ENCODE results near the gene MED13. TPM values are rescaled to one million over a fixed set of nuclear protein-coding genes. Genes with fewer than 3 reads are reported as not detected.

Gene MED13
- polyA plus RNA-seq, 3 donors = 2.1 to 32.0 (median 5.0) TPM

GRCh38 chr17:61966191-61966590, 98.9 kb downstream of the MED13 start:
- H3K36me3 Mint-ChIP-seq = peaks cover 49 to 76% of the 10 kb centered on the region in 2 donors
- Histone ChIP-seq H3K4me2 (replicated peaks; ENCODE audit: extremely low read depth, low read length, poor library complexity, severe bottlenecking) (no peak overlapping the region), H3K27ac (ENCODE audit: low read depth in 1 of 2, low read length in 2 of 2) (no peak overlapping the region), H3K9ac (ENCODE audit: insufficient read depth, low read length, poor library complexity, severe bottlenecking) (no peak overlapping the region), H3K9me3 (replicated peaks in 1 of 2; ENCODE audit: control insufficient read depth in 1 of 2, insufficient read depth in 1 of 2, low read length in 2 of 2) (no peaks in the 10 kb centered on the region), H3K36me3 (replicated peaks in 1 of 2; ENCODE audit: control insufficient read depth in 1 of 2, insufficient read depth in 2 of 2, low read length in 2 of 2) (peaks cover 73 to 76% of the 10 kb centered on the region in 2 donors), H2AFZ (ENCODE audit: insufficient read depth, low read depth, low read length, poor library complexity, severe bottlenecking) (no peak overlapping the region), H4K20me1 (ENCODE audit: insufficient read depth, low read length) (peaks cover 23% of the 10 kb centered on the region), H3K79me2 (ENCODE audit: insufficient read depth, low read length) (peaks cover 3% of the 10 kb centered on the region), H3K4me3 (replicated peaks in 1 of 3; ENCODE audit: low read depth in 2 of 3, low read length in 3 of 3) (no peak overlapping the region), H3K4me1 (ENCODE audit: control insufficient read depth in 1 of 2, insufficient read depth in 2 of 2, low read length in 2 of 2) (peaks cover 13 to 15% of the 10 kb centered on the region in 2 donors), H3K27me3 (ENCODE audit: control insufficient read depth in 2 of 2, insufficient read depth in 2 of 2, low read length in 2 of 2) (no peaks in the 10 kb centered on the region)
- no peak overlapping the region for H3K4me3 Mint-ChIP-seq
- WGBS (ENCODE audit: insufficient coverage) = no CpG with 5 or more reads among the region's 1 CpG
- no peak for TF ChIP-seq CTCF (IDR thresholded peaks at IDR 0.05)
- H3K9me3 Mint-ChIP-seq = no peaks in the 10 kb centered on the region
- intact Hi-C loops (cut with micrococcal nuclease) = no loop called here
- peaks cover 10% of the 10 kb centered on the region for H3K4me1 Mint-ChIP-seq
- no peak overlapping the region for H3K27ac Mint-ChIP-seq
- no peak for DNase-seq
- H3K27me3 Mint-ChIP-seq (ENCODE audit: low read depth in 3 of 3) = no peaks in the 10 kb centered on the region

- Histone ChIP-seq H3K9me3 (replicated peaks in 1 of 2; ENCODE audit: control insufficient read depth in 1 of 2, insufficient read depth in 1 of 2, low read length in 2 of 2) (no peaks in the 10 kb centered on the region), H3K9ac (ENCODE audit: insufficient read depth, low read length, poor library complexity, severe bottlenecking) (no peak overlapping the region), H4K20me1 (ENCODE audit: insufficient read depth, low read length) (peaks cover 10% of the 10 kb centered on the region), H3K36me3 (replicated peaks in 1 of 2; ENCODE audit: control insufficient read depth in 1 of 2, insufficient read depth in 2 of 2, low read length in 2 of 2) (peaks cover 70 to 92% of the 10 kb centered on the region in 2 donors), H2AFZ (ENCODE audit: insufficient read depth, low read depth, low read length, poor library complexity, severe bottlenecking) (no peak overlapping the region), H3K4me1 (ENCODE audit: control insufficient read depth in 1 of 2, insufficient read depth in 2 of 2, low read length in 2 of 2) (no peaks in the 10 kb centered on the region), H3K4me3 (replicated peaks in 1 of 3; ENCODE audit: low read depth in 2 of 3, low read length in 3 of 3) (no peak overlapping the region), H3K79me2 (ENCODE audit: insufficient read depth, low read length) (no peaks in the 10 kb centered on the region), H3K27ac (ENCODE audit: low read depth in 1 of 2, low read length in 2 of 2) (no peak overlapping the region), H3K4me2 (replicated peaks; ENCODE audit: extremely low read depth, low read length, poor library complexity, severe bottlenecking) (no peak overlapping the region), H3K27me3 (ENCODE audit: control insufficient read depth in 2 of 2, insufficient read depth in 2 of 2, low read length in 2 of 2) (no peaks in the 10 kb centered on the region)
- no peak for DNase-seq
- 80% methylated on average over 1 of the region's 4 CpGs for WGBS (ENCODE audit: insufficient coverage)
- no peak for TF ChIP-seq CTCF (IDR thresholded peaks at IDR 0.05)
- intact Hi-C loops (cut with micrococcal nuclease) = no loop called here
- Mint-ChIP-seq H3K4me1 (no peaks in the 10 kb centered on the region), H3K27ac (no peak overlapping the region), H3K36me3 (peaks cover 59 to 89% of the 10 kb centered on the region in 2 donors), H3K9me3 (no peaks in the 10 kb centered on the region), H3K27me3 (ENCODE audit: low read depth in 3 of 3) (no peaks in the 10 kb centered on the region), H3K4me3 (no peak overlapping the region)
These were observed 109.5 kb downstream of the MED13 start for GRCh38 chr17:61955619-61956018.

All from CD14-positive monocyte (primary cell).